Stimulated activated naive CD4-positive, alpha-beta T cell (primary cell): ENCODE data around the gene SLC34A3.
"Not testable (repeated sequence)": the region's sequence is repeated elsewhere in the genome, so short reads cannot be mapped to it uniquely, and the experiment has no call there.

Experiments
- DNase-seq, 6 experiments: peaks; one replicate each; lab custom pipeline; 2025; lab: John Stamatoyannopoulos, UW

The SLC34A3 gene

DNA sequence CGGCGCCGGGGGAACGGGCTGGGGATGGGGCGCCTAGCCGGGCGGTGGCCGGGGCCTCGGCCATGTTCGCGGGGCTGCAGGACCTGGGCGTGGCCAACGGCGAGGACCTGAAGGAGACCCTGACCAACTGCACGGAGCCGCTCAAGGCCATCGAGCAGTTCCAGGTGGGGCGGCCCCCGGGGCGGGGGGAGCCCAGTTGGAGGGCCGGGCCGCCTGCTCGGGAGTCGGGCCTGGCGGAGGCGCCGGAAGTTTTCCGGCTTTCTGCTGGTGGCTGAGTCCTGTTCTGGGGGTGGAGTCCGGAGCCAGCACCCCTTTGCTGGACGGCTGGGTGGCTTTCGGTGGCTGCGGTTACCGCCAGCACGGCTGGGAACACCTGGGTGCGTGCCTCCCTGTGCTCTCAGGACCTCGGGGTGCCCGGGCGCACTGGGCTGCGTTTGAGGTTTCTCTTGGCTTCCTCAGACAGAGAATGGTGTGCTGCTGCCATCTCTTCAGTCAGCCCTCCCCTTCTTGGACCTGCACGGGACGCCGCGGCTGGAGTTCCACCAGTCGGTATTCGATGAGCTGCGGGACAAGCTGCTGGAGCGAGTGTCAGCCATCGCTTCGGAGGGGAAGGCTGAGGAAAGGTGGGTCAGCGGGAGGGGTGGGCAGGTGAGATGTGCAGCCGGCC lies 24.9 kb downstream of the SLC34A3 start:
- DNase-seq = peak in 2 of 6 experiments; percentile 53 to 60

GRCh38 chr9:137256362-137256761 lies 25.7 kb downstream of the SLC34A3 start:
- DNase-seq = no peak

GRCh38 chr9:137256856-137257255 lies 26.2 kb downstream of the SLC34A3 start:
- DNase-seq = no peak

DNA sequence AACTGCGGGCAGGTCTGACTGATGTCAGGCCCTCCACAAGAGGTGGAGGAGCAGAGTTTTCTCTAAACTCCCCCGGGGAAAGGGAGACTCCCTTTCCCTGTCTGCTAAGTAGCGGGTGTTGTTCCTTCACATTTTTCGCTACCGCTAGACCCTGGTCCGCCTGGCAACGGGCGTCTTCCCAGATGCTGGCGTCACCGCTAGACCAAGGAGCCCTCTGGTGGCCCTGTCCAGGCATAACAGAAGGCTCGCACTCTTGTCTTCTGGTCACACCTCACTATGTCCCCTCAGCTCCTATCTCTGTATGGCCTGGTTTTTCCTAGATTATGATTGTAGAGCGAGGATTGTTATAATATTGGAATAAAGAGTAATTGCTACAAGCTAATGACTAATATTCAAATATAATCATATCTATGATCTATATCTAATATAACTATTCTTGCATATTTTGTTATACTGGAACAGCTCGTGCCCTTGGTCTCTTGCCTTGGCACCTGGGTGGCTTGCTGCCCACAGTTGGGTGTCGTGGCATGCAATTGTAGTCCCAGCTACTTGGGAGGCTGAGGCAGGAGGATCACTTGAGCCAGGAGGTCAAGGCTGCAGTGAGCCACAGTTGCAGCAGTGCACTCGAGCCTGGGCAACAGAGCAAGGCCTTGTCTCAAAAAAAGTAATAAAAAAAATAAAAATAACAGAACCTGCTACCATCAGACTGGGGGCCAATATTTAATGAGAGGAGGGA lies 31.6 kb downstream of the SLC34A3 start:
- not testable (repeated sequence) for DNase-seq

DNA sequence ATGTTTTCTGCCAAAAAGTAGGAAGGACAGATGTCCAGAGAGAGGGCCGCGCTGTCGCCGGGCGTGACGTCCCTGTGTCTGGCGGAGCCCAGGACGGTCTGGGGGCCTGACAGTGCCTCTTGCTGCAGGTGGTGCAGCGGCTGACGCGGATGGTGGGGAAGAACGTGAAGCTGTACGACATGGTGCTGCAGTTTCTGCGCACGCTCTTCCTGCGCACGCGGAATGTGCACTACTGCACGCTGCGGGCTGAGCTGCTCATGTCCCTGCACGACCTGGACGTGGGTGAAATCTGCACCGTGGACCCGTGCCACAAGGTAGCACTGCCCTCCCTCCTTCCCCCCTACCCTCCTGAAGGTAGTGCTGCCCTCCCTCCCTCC lies 32.2 kb downstream of the SLC34A3 start:
- no peak for DNase-seq

DNA sequence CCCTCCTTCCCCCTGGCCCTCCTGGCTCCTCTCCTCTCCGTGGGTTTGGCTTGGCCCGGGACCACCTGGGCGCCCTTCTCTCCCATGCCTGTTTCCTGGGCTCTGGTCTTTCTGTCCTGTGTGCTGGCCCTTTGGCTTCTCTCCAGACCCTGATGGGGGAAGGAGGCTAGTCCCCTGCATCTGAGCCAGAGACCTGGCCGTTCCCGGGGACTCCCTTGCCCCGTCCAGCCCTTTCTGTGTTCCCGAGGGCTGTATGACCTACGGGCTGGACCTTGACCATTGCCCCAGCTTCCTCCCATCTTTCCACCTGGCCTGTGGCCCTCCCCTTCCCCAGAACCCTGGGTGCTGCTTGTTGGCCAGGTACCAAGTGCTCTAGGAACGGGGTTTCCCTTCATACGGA lies 32.8 kb downstream of the SLC34A3 start:
- DNase-seq = no peak

DNA sequence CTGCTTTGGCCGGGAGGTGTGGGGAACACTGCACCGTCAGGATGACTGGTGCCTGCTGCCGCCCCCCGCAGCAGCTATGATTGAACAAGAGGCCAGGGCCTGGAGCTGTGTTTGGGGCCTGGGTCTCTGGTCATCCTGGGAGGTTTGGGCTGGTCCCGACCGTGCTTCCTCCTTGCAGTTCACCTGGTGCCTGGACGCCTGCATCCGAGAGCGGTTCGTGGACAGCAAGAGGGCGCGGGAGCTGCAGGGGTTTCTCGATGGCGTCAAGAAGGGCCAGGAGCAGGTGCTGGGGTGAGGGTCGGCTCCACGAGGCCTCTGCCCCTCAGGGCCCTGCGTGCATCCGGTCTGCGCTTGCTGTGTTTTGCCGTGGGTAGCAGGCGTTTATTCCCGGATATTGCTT lies 33.4 kb downstream of the SLC34A3 start:
- DNase-seq = no peak

- DNase-seq = no peak
These were observed 34.9 kb downstream of the SLC34A3 start for GRCh38 chr9:137265496-137266161.

GRCh38 chr9:137266162-137266527 lies 35.4 kb downstream of the SLC34A3 start:
- DNase-seq = no peak

DNA sequence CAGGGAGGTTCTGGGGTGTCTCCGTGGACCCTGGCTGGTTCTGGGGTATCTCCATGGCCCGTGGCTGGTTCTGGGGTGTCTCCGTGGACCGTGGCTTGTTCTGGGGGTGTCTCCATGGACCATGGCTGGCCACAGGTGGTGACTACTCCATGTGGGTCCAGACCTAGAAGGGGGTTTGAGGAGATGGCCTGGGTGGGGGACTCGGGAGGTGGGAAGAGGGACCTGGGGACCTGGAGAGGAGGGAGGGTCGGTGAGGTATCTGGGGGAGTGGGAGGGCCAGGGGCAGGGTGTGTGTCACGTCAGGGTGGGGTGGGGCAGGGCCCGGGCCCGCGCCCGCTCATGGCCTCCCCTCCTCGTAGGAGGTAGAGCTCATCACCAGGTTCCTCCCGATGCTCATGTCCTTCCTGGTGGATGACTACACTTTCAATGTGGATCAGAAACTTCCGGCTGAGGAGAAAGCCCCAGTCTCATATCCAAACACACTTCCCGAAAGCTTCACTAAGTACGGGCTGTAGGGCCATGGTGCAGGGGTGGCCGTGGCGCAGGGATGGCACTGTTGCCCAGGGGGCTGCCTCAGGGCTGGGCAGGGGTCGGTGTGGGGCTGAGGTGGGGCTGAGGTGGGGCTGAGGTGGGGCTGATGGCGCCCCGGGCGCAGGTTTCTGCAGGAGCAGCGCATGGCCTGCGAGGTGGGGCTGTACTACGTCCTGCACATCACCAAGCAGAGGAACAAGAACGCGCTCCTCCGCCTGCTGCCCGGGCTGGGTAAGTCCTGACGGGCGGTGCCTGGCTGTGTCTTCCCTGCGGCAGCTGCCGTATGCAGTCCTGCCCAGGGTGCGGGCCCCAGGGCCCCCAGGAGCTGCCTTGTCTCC lies 36.1 kb downstream of the SLC34A3 start:
- DNase-seq = no peak

DNA sequence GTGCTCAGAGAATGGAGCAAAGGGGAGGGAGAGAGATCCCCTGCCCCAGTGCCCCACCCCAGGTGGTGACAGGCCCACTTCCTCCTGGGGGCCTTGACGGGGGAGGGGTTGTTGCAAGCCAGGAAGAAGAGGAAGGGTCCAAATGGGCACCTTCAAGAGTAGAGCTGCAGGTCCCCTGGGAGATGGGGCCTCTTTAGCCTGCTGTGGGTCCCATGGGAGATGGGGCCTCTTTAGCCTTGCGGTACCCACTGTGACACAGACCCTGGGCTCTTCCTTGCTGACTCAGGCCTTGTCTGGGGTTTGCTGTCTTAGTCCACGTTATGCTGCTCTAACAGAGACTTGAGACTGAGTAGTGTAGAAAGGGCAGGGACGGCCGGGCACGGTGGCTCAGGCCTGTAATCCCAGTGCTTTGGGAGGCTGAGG lies 37.2 kb downstream of the SLC34A3 start:
- no peak for DNase-seq

DNA sequence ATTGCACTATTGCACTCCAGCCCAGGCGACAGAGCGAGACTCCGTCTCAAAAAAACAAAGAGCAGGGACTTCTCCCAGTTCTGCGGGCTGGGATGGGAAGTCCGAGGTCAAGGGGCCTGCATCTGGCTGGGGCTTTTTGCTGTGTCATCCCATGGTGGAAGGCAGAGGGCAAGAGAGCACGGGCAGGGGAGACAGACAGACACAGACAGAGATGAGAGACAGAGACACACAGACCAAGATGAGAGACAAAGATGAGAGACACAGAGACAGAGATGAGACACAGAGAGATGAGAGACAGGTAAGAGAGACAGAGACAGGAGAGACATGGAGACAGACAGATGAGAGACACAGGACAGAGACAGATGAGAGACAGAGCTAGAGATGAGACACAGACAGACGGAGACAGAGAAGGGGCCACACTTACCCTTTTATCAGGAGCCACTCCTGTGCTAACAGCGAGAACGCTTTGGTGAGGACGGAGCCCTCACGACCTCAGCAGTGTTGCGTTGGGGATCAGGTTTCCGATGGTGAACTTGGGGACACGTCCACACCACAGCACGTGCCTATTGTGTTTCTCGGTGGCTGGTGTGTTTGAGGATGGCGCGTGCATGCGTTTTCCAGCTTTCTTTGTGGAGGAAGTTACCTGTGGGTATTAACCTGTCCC lies 38.0 kb downstream of the SLC34A3 start:
- DNase-seq = no peak

DNA sequence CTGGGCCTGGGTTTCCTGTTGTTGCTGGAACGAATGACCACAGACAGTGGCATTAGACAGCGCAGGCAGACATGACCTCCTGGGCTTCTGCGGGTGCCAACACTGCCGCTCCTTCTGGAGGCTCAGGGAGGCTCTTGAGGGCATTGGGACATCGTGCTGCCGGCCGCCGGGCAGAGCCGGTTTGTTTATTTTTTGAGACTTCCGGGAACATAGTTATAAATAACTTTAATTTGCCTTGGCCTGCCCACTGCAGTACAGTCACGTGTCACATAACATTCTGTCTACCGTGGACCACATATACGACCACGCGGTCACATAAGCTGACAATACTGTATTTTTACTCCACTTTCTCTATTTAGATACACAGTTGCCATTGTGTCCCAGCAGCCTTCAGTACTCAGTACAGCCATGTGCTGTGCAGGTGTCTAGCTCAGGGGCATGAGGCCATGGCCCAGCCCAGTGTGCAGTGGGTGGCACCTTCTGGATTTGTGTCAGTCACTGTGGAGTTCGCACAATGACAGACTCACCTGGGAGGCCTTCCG lies 38.6 kb downstream of the SLC34A3 start:
- DNase-seq = no peak

- peak in 4 of 6 experiments; percentile 18 to 55 (median 40) for DNase-seq
These were observed 40.4 kb downstream of the SLC34A3 start for GRCh38 chr9:137270929-137271695.

DNA sequence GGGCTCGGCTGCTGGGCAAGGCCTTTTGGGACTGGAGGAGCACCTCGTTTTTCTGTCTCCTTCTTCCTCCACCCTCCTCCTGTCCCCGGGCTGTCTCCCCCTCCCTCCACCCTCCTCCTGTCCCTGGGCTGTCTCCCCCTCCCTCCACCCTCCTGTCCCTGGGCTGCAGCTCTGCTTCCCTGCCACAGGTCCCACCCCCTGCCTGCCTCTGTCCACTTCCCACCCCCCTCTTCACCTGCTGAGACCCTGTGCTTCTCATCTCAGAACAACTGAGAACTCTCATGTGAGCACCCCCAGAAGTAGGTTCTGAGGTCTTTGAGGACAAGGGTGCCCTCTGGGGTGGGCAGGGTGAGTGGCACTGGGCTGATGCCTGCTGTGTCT lies 41.0 kb downstream of the SLC34A3 start:
- no peak for DNase-seq

- no peak for DNase-seq
These were observed 41.8 kb downstream of the SLC34A3 start for GRCh38 chr9:137272241-137273094.

DNA sequence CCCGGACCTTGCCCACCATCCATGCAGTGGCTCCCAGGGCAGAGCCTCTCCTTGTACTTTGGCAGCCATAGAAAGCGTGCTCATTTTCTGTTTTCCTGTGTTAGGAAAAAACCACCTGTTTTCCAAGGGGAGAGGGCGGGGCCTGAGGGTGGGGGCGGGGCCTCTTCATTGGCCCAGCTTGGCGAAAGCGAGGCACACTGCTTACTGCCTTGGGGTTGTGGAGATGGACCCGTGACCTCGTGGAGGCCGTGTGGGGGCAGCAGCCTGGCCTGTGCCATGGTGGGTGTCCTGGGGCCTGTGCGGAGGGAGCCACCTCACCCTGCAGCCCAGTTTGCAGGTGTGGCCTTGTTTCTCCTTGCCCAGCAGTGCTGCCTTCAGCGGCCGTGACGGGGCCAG lies 42.4 kb downstream of the SLC34A3 start:
- DNase-seq = no peak

DNA sequence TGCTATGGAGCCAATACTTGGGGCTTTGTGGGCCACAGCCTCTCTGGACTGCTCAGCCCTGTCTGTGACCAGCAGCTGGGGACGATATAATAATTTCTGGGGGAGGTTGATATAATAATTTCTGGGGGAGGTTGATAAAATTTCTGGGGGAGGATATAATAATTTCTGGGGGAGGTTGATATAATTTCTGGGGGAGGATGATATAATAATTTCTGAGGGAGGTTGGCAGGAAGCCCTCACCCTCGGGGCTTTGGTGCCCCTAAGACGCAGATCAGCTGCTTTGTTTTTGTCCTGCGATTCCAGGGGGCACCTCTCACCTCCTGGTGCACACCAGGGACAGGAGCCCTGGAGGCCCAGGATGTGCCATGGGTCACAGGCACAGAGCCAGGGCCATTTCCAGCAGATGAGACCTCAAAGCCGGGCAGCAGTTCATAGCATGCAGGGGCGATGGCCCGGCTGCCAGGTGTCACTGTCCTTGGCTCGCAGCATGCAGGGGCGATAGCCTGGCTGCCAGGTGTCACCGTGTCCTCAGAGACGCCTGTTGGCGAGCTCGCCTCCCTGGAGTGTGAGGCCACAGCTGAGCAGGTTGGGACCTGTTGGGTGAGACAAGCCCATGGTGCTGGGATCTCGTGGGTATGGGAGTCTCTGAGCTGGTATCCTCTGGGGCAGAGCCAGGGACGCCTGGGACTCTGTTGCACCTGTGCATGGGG lies 43.1 kb downstream of the SLC34A3 start:
- no peak for DNase-seq

- DNase-seq = no peak
These were observed 44.5 kb downstream of the SLC34A3 start for GRCh38 chr9:137275203-137275587.
